Measurements from ENCODE around the gene OR8J3. TPM values are rescaled to one million over a fixed set of nuclear protein-coding genes. Genes with fewer than 3 reads are reported as not detected.

The OR8J3 gene, protein sequence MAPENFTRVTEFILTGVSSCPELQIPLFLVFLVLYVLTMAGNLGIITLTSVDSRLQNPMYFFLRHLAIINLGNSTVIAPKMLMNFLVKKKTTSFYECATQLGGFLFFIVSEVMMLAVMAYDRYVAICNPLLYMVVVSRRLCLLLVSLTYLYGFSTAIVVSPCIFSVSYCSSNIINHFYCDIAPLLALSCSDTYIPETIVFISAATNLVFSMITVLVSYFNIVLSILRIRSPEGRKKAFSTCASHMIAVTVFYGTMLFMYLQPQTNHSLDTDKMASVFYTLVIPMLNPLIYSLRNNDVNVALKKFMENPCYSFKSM
- total RNA-seq (2021; fragmentation: NEBNext Ultra II Directional; extraction: Animal tissue kit (Norgen Biotek cat#: 25700)) (not detected in 2 replicates), polyA plus RNA-seq (2011; rRNA removed) (not detected in 2 replicates), polyA minus RNA-seq (2011; rRNA and poly(A)+ RNA removed) (not detected in 2 replicates)
- polyA plus RNA-seq (2011; cell fraction: cytosol; rRNA removed), result not detected
- polyA plus RNA-seq (2011; cell fraction: nucleus; rRNA removed), result not detected
- polyA plus RNA-seq (2012, experiment 1 of 2), result not detected in 4 replicates
- polyA plus RNA-seq (2012, experiment 2 of 2), result not detected
- not detected for polyA plus RNA-seq (2013, experiment 1 of 2)
- not detected for polyA plus RNA-seq (2013, experiment 2 of 2)
- polyA minus RNA-seq (2011; cell fraction: cytosol; rRNA and poly(A)+ RNA removed), result not detected
- not detected for polyA minus RNA-seq (2011; cell fraction: nucleus; rRNA and poly(A)+ RNA removed)
- long read RNA-seq, experiment 1, result 0 reads
- long read RNA-seq, experiment 2, result 0 reads

DNA sequence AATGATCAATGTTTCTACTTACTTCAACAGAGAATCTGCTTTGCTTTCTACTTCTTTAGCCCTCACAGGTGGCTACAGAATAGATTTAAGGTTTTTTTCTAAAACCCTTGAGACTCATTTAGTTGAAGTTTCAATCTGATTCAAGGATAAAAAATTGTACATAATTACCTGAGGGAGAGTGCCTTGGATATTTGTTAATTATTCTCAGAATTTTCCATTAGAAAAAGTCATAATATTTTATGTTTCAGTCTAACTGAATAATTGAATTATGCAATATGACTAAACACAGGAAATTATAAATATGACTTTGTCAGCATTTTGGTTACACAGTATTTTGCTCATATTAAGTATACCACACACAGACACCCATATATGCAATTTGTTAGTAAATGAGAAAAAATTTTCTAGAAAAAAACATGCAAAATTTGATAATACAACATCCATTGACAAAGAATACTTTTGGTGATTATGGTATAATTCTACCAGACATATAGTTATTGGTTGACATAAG is at the start of gene OR8J3:
Gene OR8J3, minus strand, starts transcription at position 51 of the 511 bp plus-strand sequence. CDS start 2,483 bp downstream, outside the sequence.
- Histone ChIP-seq H3K56ac (replicated peaks; ENCODE audit: insufficient read length, low read depth, low read length) (no peak within 1 kb of the TSS), H3K4me3 (ENCODE audit: extremely low read depth in 1 of 4, insufficient read depth in 2 of 4, low read depth in 3 of 4, low read length in 4 of 4) (no peak within 1 kb of the TSS), H2AK5ac (ENCODE audit: low read depth, low read length) (no peak within 1 kb of the TSS), H2AFZ (ENCODE audit: low read length) (no peak within 1 kb of the TSS), H3K9me3 (ENCODE audit: insufficient read depth in 2 of 2, low read depth in 1 of 2, low read length in 1 of 2) (0 out of 4 replicates have a peak, but pooled peaks cover 0 to 6% of the 10 kb centered on the region in 2 experiments), H3K79me1 (ENCODE audit: low read depth, low read length) (no peaks in the 10 kb centered on the region), H2BK12ac (ENCODE audit: low read depth, low read length) (no peak within 1 kb of the TSS), H3K79me2 (ENCODE audit: control insufficient read depth in 1 of 2, insufficient read depth in 2 of 2, low read length in 2 of 2) (no peaks in the 10 kb centered on the region), H3K18ac (ENCODE audit: extremely low read depth, low read length) (no peak within 1 kb of the TSS), H3K4me2 (ENCODE audit: insufficient read depth in 1 of 2, low read depth in 2 of 2, low read length in 2 of 2) (no peak within 1 kb of the TSS), H2BK15ac (ENCODE audit: low read length) (no peak within 1 kb of the TSS), H3K9ac (replicated peaks in 1 of 4; ENCODE audit: extremely low read depth in 1 of 4, low read depth in 3 of 4, low read length in 3 of 4) (no peak within 1 kb of the TSS), H2BK20ac (ENCODE audit: low read length) (no peak within 1 kb of the TSS), H3K4ac (replicated peaks; ENCODE audit: insufficient read length, low read depth, low read length) (no peak within 1 kb of the TSS), H3K27ac (ENCODE audit: low read depth, low read length) (no peak within 1 kb of the TSS), H2BK120ac (replicated peaks; ENCODE audit: low read depth, low read length) (no peak within 1 kb of the TSS), H3K14ac (ENCODE audit: insufficient read length) (no peak within 1 kb of the TSS), H4K91ac (replicated peaks; ENCODE audit: insufficient read length, low read length) (no peak within 1 kb of the TSS), H3K27me3 (replicated peaks in 1 of 4; ENCODE audit: control insufficient read depth in 3 of 4, extremely low read depth in 1 of 4, insufficient read depth in 3 of 4, low read length in 3 of 4) (no peaks in the 10 kb centered on the region), H3K23me2 (ENCODE audit: low read depth, low read length) (no peaks in the 10 kb centered on the region), H3K36me3 (ENCODE audit: control insufficient read depth in 2 of 4, insufficient read depth in 4 of 4, low read length in 3 of 4) (no peaks in the 10 kb centered on the region), H4K8ac (ENCODE audit: extremely low read depth, insufficient read depth, low read length) (no peak within 1 kb of the TSS), H4K5ac (ENCODE audit: insufficient read length, low read depth, low read length) (no peak within 1 kb of the TSS), H4K20me1 (replicated peaks in 1 of 2; ENCODE audit: control insufficient read depth in 1 of 2, insufficient read depth in 2 of 2, low read length in 2 of 2) (no peaks in the 10 kb centered on the region), H2BK5ac (ENCODE audit: low read depth, low read length) (no peak within 1 kb of the TSS), H3K23ac (ENCODE audit: insufficient read length) (no peak within 1 kb of the TSS), H3K4me1 (replicated peaks in 1 of 4; ENCODE audit: control insufficient read depth in 3 of 4, insufficient read depth in 4 of 4, low read length in 3 of 4) (no peaks in the 10 kb centered on the region)
- ChIA-PET POLR2A (ENCODE audit: partially characterized antibody) (no interaction called here), CTCF (ENCODE audit: partially characterized antibody) (no interaction called here)
- FAIRE-seq (no peak), DNase-seq (ENCODE audit: low read depth in 1 of 2, low spot score in 2 of 2) (no peak)
- TF ChIP-seq ASH2L (IDR thresholded peaks at IDR 0.05; ENCODE audit: low read length) (no peak), SIN3A (conservative IDR thresholded peaks at IDR 0.05 in 1 of 2, IDR thresholded peaks at IDR 0.05 in 1 of 2; ENCODE audit: low read depth in 1 of 2, low read length in 2 of 2) (no peak), CBX8 (IDR thresholded peaks at IDR 0.05; ENCODE audit: borderline replicate concordance, low read depth, low read length) (no peak), JUND (IDR thresholded peaks at IDR 0.05; ENCODE audit: low read length) (no peak), HDAC2 (IDR thresholded peaks at IDR 0.05; ENCODE audit: borderline replicate concordance in 1 of 2, low read depth in 2 of 2, low read length in 2 of 2) (no peak), CTBP2 (IDR thresholded peaks at IDR 0.05; ENCODE audit: borderline replicate concordance, insufficient read depth, insufficient read length, low read length) (no peak)
